Iris pigment epithelial cell (primary cell): Measurements from ENCODE around the gene DNAJB4.

Experiments used
- DNase-seq: peaks from one replicate; pipeline ENCODE4 v3.0.0-alpha.2; 2011; ENCODE audit warnings: low read depth

Gene DNAJB4

GRCh38 chr1:78038071-78038470 is 33.3 kb downstream of the DNAJB4 start:
- DNase-seq, result peak; percentile 90

- DNase-seq, result peak; percentile 68
Observed at GRCh38 chr1:78038491-78038939, 33.8 kb downstream of the DNAJB4 start.

GRCh38 chr1:78040484-78041089 is 35.8 kb downstream of the DNAJB4 start:
- DNase-seq, result no peak

GRCh38 chr1:78043436-78043835 is 38.7 kb downstream of the DNAJB4 start:
- DNase-seq, result no peak

GRCh38 chr1:78044796-78045562 is 40.2 kb downstream of the DNAJB4 start:
- DNase-seq, result no peak

- no peak for DNase-seq
Observed at GRCh38 chr1:78045563-78045925, 40.8 kb downstream of the DNAJB4 start.

- peak; percentile 28 for DNase-seq
Observed at GRCh38 chr1:78045926-78046778, 41.4 kb downstream of the DNAJB4 start, which contains the start of gene GIPC2. Gene GIPC2 (plus strand): TSS chr1:78045966. CDS start chr1:78046095, 129 bp downstream.

- DNase-seq, result no peak
Observed at GRCh38 chr1:78047106-78047505, 42.4 kb downstream of the DNAJB4 start.

- peak; percentile 23 for DNase-seq
Observed at GRCh38 chr1:78047631-78048030, 42.9 kb downstream of the DNAJB4 start.

- no peak for DNase-seq
Observed at GRCh38 chr1:78048446-78048845, 43.7 kb downstream of the DNAJB4 start.

- DNase-seq, result no peak
Observed at GRCh38 chr1:78049396-78049795, 44.7 kb downstream of the DNAJB4 start.

- DNase-seq, result no peak
Observed at GRCh38 chr1:78051005-78051404, 46.3 kb downstream of the DNAJB4 start.

GRCh38 chr1:78052685-78053405 is 48.1 kb downstream of the DNAJB4 start:
- DNase-seq, result no peak

GRCh38 chr1:78053498-78053897 is 48.8 kb downstream of the DNAJB4 start:
- DNase-seq, result no peak

- peak; percentile 43 for DNase-seq
Observed at GRCh38 chr1:78054559-78054958, 49.8 kb downstream of the DNAJB4 start.

GRCh38 chr1:78054972-78055371 is 50.2 kb downstream of the DNAJB4 start:
- no peak for DNase-seq

- DNase-seq, result no peak
Observed at GRCh38 chr1:78055565-78056132, 50.9 kb downstream of the DNAJB4 start.

GRCh38 chr1:78058670-78059069 is 53.9 kb downstream of the DNAJB4 start:
- DNase-seq, result no peak

- DNase-seq, result no peak
Observed at GRCh38 chr1:78060857-78061563, 56.3 kb downstream of the DNAJB4 start.

GRCh38 chr1:78061825-78062523 is 57.2 kb downstream of the DNAJB4 start:
- peak; percentile 90 for DNase-seq
